ENCODE measurements around the gene IFT27.

The IFT27 gene

GRCh38 chr22:36741968-36742367 lies 34.0 kb downstream of the IFT27 start:
- H3K4me3 ChIP-seq (ENCODE audit: low read depth, low read length), result no peak overlapping the region
- H3K36me3 ChIP-seq, result no peaks in the 10 kb centered on the region
- no peaks in the 10 kb centered on the region for H3K27me3 ChIP-seq
- H3K9me3 ChIP-seq, result no peaks in the 10 kb centered on the region
- H3K4me1 ChIP-seq, result no peaks in the 10 kb centered on the region
- TF ChIP-seq CTCF (IDR thresholded peaks at IDR 0.05; ENCODE audit: low read depth, low read length), result no peak
- no peak for DNase-seq

GRCh38 chr22:36741204-36741793 lies 34.6 kb downstream of the IFT27 start:
- DNase-seq, result peak; percentile 78
- Histone ChIP-seq H3K4me3 (ENCODE audit: low read depth, low read length) (no peak overlapping the region; the same call in 1 of the 2 replicates), H3K27me3 (no peaks in the 10 kb centered on the region), H3K36me3 (no peaks in the 10 kb centered on the region), H3K9me3 (no peaks in the 10 kb centered on the region), H3K4me1 (no peaks in the 10 kb centered on the region)
- TF ChIP-seq CTCF (IDR thresholded peaks at IDR 0.05; ENCODE audit: low read depth, low read length), result no peak

GRCh38 chr22:36740716-36741115 lies 35.2 kb downstream of the IFT27 start:
- no peak for TF ChIP-seq CTCF (IDR thresholded peaks at IDR 0.05; ENCODE audit: low read depth, low read length)
- no peaks in the 10 kb centered on the region for H3K4me1 ChIP-seq
- no peak overlapping the region for H3K4me3 ChIP-seq (ENCODE audit: low read depth, low read length)
- H3K9me3 ChIP-seq, result no peaks in the 10 kb centered on the region
- H3K27me3 ChIP-seq, result no peaks in the 10 kb centered on the region
- H3K36me3 ChIP-seq, result no peaks in the 10 kb centered on the region
- DNase-seq, result no peak

DNA sequence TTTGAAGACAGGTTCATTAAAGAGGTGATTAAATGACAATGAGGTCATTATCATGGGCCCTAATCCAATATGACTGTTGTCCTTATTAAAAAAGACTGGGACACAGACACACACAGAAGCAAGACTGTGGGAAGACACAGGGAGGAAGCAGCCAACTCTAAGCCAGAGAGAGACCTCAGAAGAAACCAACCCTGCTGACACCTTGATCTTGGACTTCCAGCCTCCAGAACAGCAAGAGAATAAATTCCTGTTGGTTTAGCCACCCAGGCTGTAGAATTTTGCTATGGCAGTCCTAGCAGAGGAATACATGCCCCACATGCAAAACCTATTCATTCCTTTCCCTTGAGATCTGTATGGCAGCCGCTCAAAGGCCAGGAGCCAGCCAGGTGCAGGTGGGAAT lies 36.7 kb downstream of the IFT27 start:
- DNase-seq, result no peak
- H3K4me1 ChIP-seq, result no peaks in the 10 kb centered on the region
- H3K4me3 ChIP-seq (ENCODE audit: low read depth, low read length), result no peak overlapping the region
- H3K27me3 ChIP-seq, result no peaks in the 10 kb centered on the region
- H3K36me3 ChIP-seq, result no peaks in the 10 kb centered on the region
- no peaks in the 10 kb centered on the region for H3K9me3 ChIP-seq
- TF ChIP-seq CTCF (IDR thresholded peaks at IDR 0.05; ENCODE audit: low read depth, low read length), result no peak

DNA sequence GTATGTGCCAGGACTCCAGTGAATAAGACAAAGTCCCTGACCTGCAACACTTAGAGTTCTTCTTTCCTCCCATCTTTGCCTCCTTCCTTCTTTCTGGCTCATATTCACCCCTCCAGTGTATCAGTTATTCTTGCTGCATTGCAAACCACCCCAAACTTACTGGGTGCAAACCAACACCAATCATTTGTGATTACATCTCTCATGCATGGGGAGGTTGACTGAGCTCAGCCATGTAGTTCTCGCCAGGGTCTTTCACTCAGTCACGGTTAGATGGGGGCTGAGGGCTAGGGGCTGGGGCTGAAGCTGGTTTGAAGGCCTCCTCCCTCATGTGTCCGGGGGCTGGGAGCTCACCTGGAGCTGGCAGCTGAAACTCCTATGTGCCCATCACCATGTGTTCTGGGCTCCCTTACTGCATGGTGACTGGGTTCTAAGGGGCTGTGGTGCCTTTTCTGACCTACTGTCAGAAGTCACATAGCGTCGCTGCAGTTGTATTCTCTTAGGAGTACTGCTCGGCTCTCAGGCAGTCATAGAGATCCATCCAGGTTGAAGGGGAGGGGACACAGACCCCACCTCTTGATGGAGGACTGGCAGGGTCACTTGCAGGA lies 37.4 kb downstream of the IFT27 start:
- H3K4me1 ChIP-seq, result no peaks in the 10 kb centered on the region
- no peak overlapping the region for H3K4me3 ChIP-seq (ENCODE audit: low read depth, low read length)
- H3K9me3 ChIP-seq, result no peaks in the 10 kb centered on the region
- DNase-seq, result no peak
- TF ChIP-seq CTCF (IDR thresholded peaks at IDR 0.05; ENCODE audit: low read depth, low read length), result no peak
- H3K27me3 ChIP-seq, result no peaks in the 10 kb centered on the region
- H3K36me3 ChIP-seq, result no peaks in the 10 kb centered on the region

GRCh38 chr22:36737776-36738175 lies 38.1 kb downstream of the IFT27 start:
- no peak for DNase-seq
- Histone ChIP-seq H3K36me3 (no peaks in the 10 kb centered on the region), H3K9me3 (no peaks in the 10 kb centered on the region), H3K4me3 (ENCODE audit: low read depth, low read length) (no peak overlapping the region), H3K4me1 (no peaks in the 10 kb centered on the region), H3K27me3 (no peaks in the 10 kb centered on the region)
- no peak for TF ChIP-seq CTCF (IDR thresholded peaks at IDR 0.05; ENCODE audit: low read depth, low read length)
